HG02870 (cell line): ENCODE results near the gene PPP4R3A.
"Not testable (repeated sequence)": the region's sequence is repeated elsewhere in the genome, so short reads cannot be mapped to it uniquely, and the experiment has no call there.

ENCODE experiments used
- ATAC-seq: cut with Tn5 transposase; IDR thresholded peaks from one replicate; pipeline ENCODE4 v1.9.1; 2021; ENCODE audit warnings: mild to moderate bottlenecking, moderate library complexity; ENCODE audit not compliant: unreplicated experiment

The PPP4R3A gene

GRCh38 chr14:91506226-91506625 lies 3.9 kb downstream of the PPP4R3A start:
- ATAC-seq = no peak

- ATAC-seq = no peak
Measured at GRCh38 chr14:91503000-91503504, 7.1 kb downstream of the PPP4R3A start.

- no peak for ATAC-seq
Measured at GRCh38 chr14:91501951-91502930, 7.9 kb downstream of the PPP4R3A start.

GRCh38 chr14:91501348-91501747 lies 8.8 kb downstream of the PPP4R3A start:
- no peak for ATAC-seq

GRCh38 chr14:91496790-91497189 lies 13.3 kb downstream of the PPP4R3A start:
- no peak for ATAC-seq

- not testable (repeated sequence) for ATAC-seq
Measured at GRCh38 chr14:91494392-91495065, 15.6 kb downstream of the PPP4R3A start.

- ATAC-seq = no peak
Measured at GRCh38 chr14:91493169-91493568, 16.9 kb downstream of the PPP4R3A start.

GRCh38 chr14:91484744-91485143 lies 25.4 kb downstream of the PPP4R3A start:
- no peak for ATAC-seq

GRCh38 chr14:91484186-91484585 lies 25.9 kb downstream of the PPP4R3A start:
- ATAC-seq = no peak

- ATAC-seq = no peak
Measured at GRCh38 chr14:91482263-91483013, 27.7 kb downstream of the PPP4R3A start.

GRCh38 chr14:91477388-91477787 lies 32.7 kb downstream of the PPP4R3A start:
- ATAC-seq = no peak

- no peak for ATAC-seq
Measured at GRCh38 chr14:91473046-91473445, 37.1 kb downstream of the PPP4R3A start.

- peak; percentile 70 for ATAC-seq
Measured at GRCh38 chr14:91470216-91470615, 39.9 kb downstream of the PPP4R3A start.

- no peak for ATAC-seq
Measured at GRCh38 chr14:91466192-91466591, 43.9 kb downstream of the PPP4R3A start.

GRCh38 chr14:91464615-91465205 lies 45.4 kb downstream of the PPP4R3A start:
- no peak for ATAC-seq

GRCh38 chr14:91458612-91459011 lies 51.5 kb downstream of the PPP4R3A start:
- no peak for ATAC-seq

- no peak for ATAC-seq
Measured at GRCh38 chr14:91456283-91456682, 53.8 kb downstream of the PPP4R3A start.

GRCh38 chr14:91454580-91454979 lies 55.5 kb downstream of the PPP4R3A start:
- ATAC-seq = no peak

GRCh38 chr14:91454155-91454554 lies 56.0 kb downstream of the PPP4R3A start:
- ATAC-seq = no peak

- no peak for ATAC-seq
Measured at GRCh38 chr14:91453744-91454143, 56.4 kb downstream of the PPP4R3A start.
